H1 (cell line): ENCODE data around the gene TMPRSS3. TPM values are rescaled to one million over a fixed set of nuclear protein-coding genes. Genes with fewer than 3 reads are reported as not detected.
A peak's percentile ranks its signal among the peaks of the same experiment; 100 is the strongest.

Source experiments
- CTCF ChIA-PET: fragments of 300-600 bp; sonication (Branson Sonifier 250); formaldehyde crosslinking; loops from one replicate; lab custom pipeline; 2021; ENCODE audit not compliant: partially characterized antibody; lab: Charles Lee
- POLR2A ChIA-PET: fragments of 300-600 bp; sonication (Branson Sonifier 250); formaldehyde crosslinking; loops from one replicate; lab custom pipeline; 2021; ENCODE audit warnings: inconsistent platforms; ENCODE audit not compliant: partially characterized antibody; lab: Charles Lee
- DNase-seq, 2 experiments: peaks; one replicate each; pipeline versions ENCODE4 v3.0.0 to v3.0.0-alpha.2; 2010 to 2022; ENCODE audit warnings: low spot score in 2 of 2, low read depth in 1 of 2, mixed read lengths in 1 of 2
- FAIRE-seq: peaks from 2 replicates; lab custom pipeline; 2011; peaks lifted over from hg19 to GRCh38; lab: Jason Lieb, UNC
- H2AFZ ChIP-seq: 2 replicates; pipeline ENCODE4 v1.8.1; 2012; ENCODE audit warnings: low read length, inconsistent platforms
- H2AK5ac ChIP-seq: 2 replicates; pipeline ENCODE4 v1.6.1; 2013; ENCODE audit warnings: low read depth, low read length
- H2BK120ac ChIP-seq: replicated peaks from 2 replicates; pipeline ENCODE3; 2013; ENCODE audit warnings: low read depth, low read length, inconsistent platforms
- H2BK12ac ChIP-seq: 2 replicates; pipeline ENCODE4 v1.6.1; 2013; ENCODE audit warnings: low read depth, low read length
- H2BK15ac ChIP-seq: 2 replicates; pipeline ENCODE4 v1.6.1; 2013; ENCODE audit warnings: low read length
- H2BK20ac ChIP-seq: 2 replicates; pipeline ENCODE4 v1.6.1; 2013; ENCODE audit warnings: low read length
- H2BK5ac ChIP-seq: 2 replicates; pipeline ENCODE4 v1.6.1; 2013; ENCODE audit warnings: low read depth, low read length
- H3K14ac ChIP-seq: 2 replicates; pipeline ENCODE4 v1.6.1; 2013; ENCODE audit warnings: inconsistent platforms; ENCODE audit not compliant: insufficient read length
- H3K18ac ChIP-seq: 2 replicates; pipeline ENCODE4 v1.6.1; 2013; ENCODE audit warnings: low read length; ENCODE audit errors: extremely low read depth
- H3K23ac ChIP-seq: 2 replicates; pipeline ENCODE4 v1.6.1; 2013; ENCODE audit warnings: inconsistent platforms; ENCODE audit not compliant: insufficient read length
- H3K23me2 ChIP-seq: 2 replicates; pipeline ENCODE4 v1.6.1; 2013; ENCODE audit warnings: low read depth, low read length
- H3K27ac ChIP-seq: 2 replicates; pipeline ENCODE4 v1.6.1; 2011; ENCODE audit warnings: low read depth, low read length, inconsistent platforms
- H3K27me3 ChIP-seq, 4 experiments: replicated peaks in 1 of 4; 1 replicate in 1 of 4; 2 replicates in 3 of 4; pipeline versions ENCODE4 v1.6.1 to v1.8.1; 2011 to 2013; ENCODE audit warnings: low read length in 3 of 4, mild to moderate bottlenecking in 3 of 4, inconsistent platforms in 2 of 4, mixed read lengths in 2 of 4, moderate library complexity in 1 of 4; ENCODE audit not compliant: control insufficient read depth in 3 of 4, insufficient read depth in 3 of 4; ENCODE audit errors: extremely low read depth in 1 of 4
- H3K36me3 ChIP-seq, 4 experiments: 2 replicates each; pipeline versions ENCODE4 v1.6.1 to v1.8.1; 2011 to 2013; ENCODE audit warnings: mild to moderate bottlenecking in 4 of 4, low read length in 3 of 4, moderate library complexity in 2 of 4, control low read depth in 1 of 4, inconsistent platforms in 1 of 4; ENCODE audit not compliant: insufficient read depth in 4 of 4, control insufficient read depth in 2 of 4
- H3K4ac ChIP-seq: replicated peaks from 2 replicates; pipeline ENCODE3; 2013; ENCODE audit warnings: low read length, low read depth, mixed read lengths, inconsistent platforms; ENCODE audit not compliant: insufficient read length
- H3K4me1 ChIP-seq, 4 experiments: replicated peaks in 1 of 4; 1 replicate in 1 of 4; 2 replicates in 3 of 4; pipeline versions ENCODE4 v1.6.1 to v1.8.1; 2011 to 2013; ENCODE audit warnings: low read length in 3 of 4, inconsistent platforms in 2 of 4, mixed read lengths in 1 of 4; ENCODE audit not compliant: insufficient read depth in 4 of 4, control insufficient read depth in 3 of 4
- H3K4me2 ChIP-seq, 2 experiments: 2 replicates each; pipeline versions ENCODE4 v1.6.1 to v1.8.1; 2011 to 2013; ENCODE audit warnings: low read depth in 2 of 2, low read length in 2 of 2, control low read depth in 1 of 2, inconsistent platforms in 1 of 2, mild to moderate bottlenecking in 1 of 2; ENCODE audit not compliant: insufficient read depth in 1 of 2
- H3K4me3 ChIP-seq, 4 experiments: fragments of 200-600, 300-600 bp in 1 of 4; sonication (generic), shearing (Covaris generic), sonication (Bioruptor Twin) in 1 of 4; 2 replicates each; pipeline versions ENCODE4 v1.5.1 to v1.8.1; 2011 to 2016; ENCODE audit warnings: low read length in 4 of 4, low read depth in 3 of 4, control low read depth in 2 of 4, inconsistent platforms in 2 of 4, mild to moderate bottlenecking in 2 of 4, mixed read lengths in 1 of 4, moderate library complexity in 1 of 4; ENCODE audit not compliant: insufficient read depth in 2 of 4; ENCODE audit errors: extremely low read depth in 1 of 4
- H3K56ac ChIP-seq: replicated peaks from 2 replicates; pipeline ENCODE3; 2013; ENCODE audit warnings: low read depth, mild to moderate bottlenecking, mixed read lengths, low read length, inconsistent platforms; ENCODE audit not compliant: insufficient read length
- H3K79me1 ChIP-seq: 2 replicates; pipeline ENCODE4 v1.6.1; 2013; ENCODE audit warnings: low read depth, low read length, control low read depth
- H3K79me2 ChIP-seq, 2 experiments: 2 replicates each; pipeline versions ENCODE4 v1.6.1 to v1.8.1; 2012 to 2013; ENCODE audit warnings: low read length in 2 of 2, mild to moderate bottlenecking in 2 of 2, inconsistent platforms in 1 of 2; ENCODE audit not compliant: insufficient read depth in 2 of 2, control insufficient read depth in 1 of 2
- H3K9ac ChIP-seq, 4 experiments: replicated peaks in 1 of 4; 1 replicate in 1 of 4; 2 replicates in 3 of 4; pipeline versions ENCODE4 v1.6.1 to v1.8.1; 2011 to 2013; ENCODE audit warnings: low read depth in 3 of 4, low read length in 3 of 4, control low read depth in 2 of 4, mild to moderate bottlenecking in 2 of 4, moderate library complexity in 2 of 4, inconsistent platforms in 1 of 4; ENCODE audit errors: extremely low read depth in 1 of 4
- H3K9me3 ChIP-seq, 2 experiments: 2 replicates each; pipeline versions ENCODE4 v1.6.1 to v1.8.1; 2012 to 2013; ENCODE audit warnings: mild to moderate bottlenecking in 2 of 2, moderate library complexity in 2 of 2, control low read depth in 1 of 2, inconsistent platforms in 1 of 2, low read depth in 1 of 2, low read length in 1 of 2, mixed read lengths in 1 of 2; ENCODE audit not compliant: insufficient read depth in 2 of 2
- H4K20me1 ChIP-seq, 2 experiments: replicated peaks in 1 of 2; 2 replicates each; pipeline versions ENCODE3 to v1.8.1; 2011 to 2013; ENCODE audit warnings: inconsistent platforms in 2 of 2, low read length in 2 of 2, mild to moderate bottlenecking in 1 of 2; ENCODE audit not compliant: insufficient read depth in 2 of 2, control insufficient read depth in 1 of 2
- H4K5ac ChIP-seq: 2 replicates; pipeline ENCODE4 v1.6.1; 2013; ENCODE audit warnings: low read length, low read depth, mixed read lengths, inconsistent platforms; ENCODE audit not compliant: insufficient read length
- H4K8ac ChIP-seq: 2 replicates; pipeline ENCODE4 v1.8.0; 2013; ENCODE audit warnings: mild to moderate bottlenecking, moderate library complexity, low read length, inconsistent platforms; ENCODE audit not compliant: insufficient read depth; ENCODE audit errors: extremely low read depth
- H4K91ac ChIP-seq: replicated peaks from 2 replicates; pipeline ENCODE3; 2013; ENCODE audit warnings: low read length, mixed read lengths, inconsistent platforms; ENCODE audit not compliant: insufficient read length
- EP300 ChIP-seq, 2 experiments: IDR thresholded peaks; 1 replicate in 1 of 2; 2 replicates in 1 of 2; pipeline ENCODE4 v1.6.1; 2011 to 2012; ENCODE audit warnings: low read depth in 2 of 2, low read length in 2 of 2, mild to moderate bottlenecking in 2 of 2, borderline replicate concordance in 1 of 2, inconsistent platforms in 1 of 2, moderate library complexity in 1 of 2
- KDM1A ChIP-seq: fragments of 200-600, 300-600 bp; sonication (generic); IDR thresholded peaks from 2 replicates; pipeline ENCODE4 v1.7.1; 2016; ENCODE audit warnings: mild to moderate bottlenecking, low read length, borderline replicate concordance
- WGBS, 2 experiments: shearing (Covaris generic) in 1 of 2; methylation state at CpG; one replicate each; pipeline versions ENCODE4 v1.1.6 to v1.1.7; 2013 to 2015; ENCODE audit warnings: low lambda C conversion rate in 2 of 2, mixed read lengths in 2 of 2, inconsistent platforms in 1 of 2, low coverage in 1 of 2, missing lambda C conversion rate in 1 of 2; ENCODE audit not compliant: insufficient replicate concordance in 2 of 2, insufficient coverage in 1 of 2, insufficient read length in 1 of 2; ENCODE audit errors: extremely low coverage in 1 of 2, missing lambda C conversion rate in 1 of 2; 5-methylcytosine and 5-hydroxymethylcytosine counted together
- polyA plus RNA-seq, 7 experiments: library from polyadenylated mRNA; depleted of rRNA in 3 of 7; stranded (reverse) in 5 of 7; unstranded in 2 of 7; fragments of >200 nt in 5 of 7; fragments of 200-250 nt in 2 of 7; gene quantifications; 1 replicate in 5 of 7; 2 replicates in 1 of 7; 4 replicates in 1 of 7; pipeline versions ENCODE4 v1.2.1 to v1.2.3, GENCODE V29; 2011 to 2013; ENCODE audit warnings: missing spikeins in 2 of 7, mixed read lengths in 2 of 7
- total RNA-seq: library from RNA; stranded (reverse); fragmentation: NEBNext Ultra II Directional; extraction: Animal tissue kit (Norgen Biotek cat#: 25700); gene quantifications from 2 replicates; pipeline ENCODE4 v1.2.1, GENCODE V29; 2021

The TMPRSS3 gene
- total and polyA plus RNA-seq, 2 of the 8 experiments (the other 6 are each of a cell fraction or from before 2014, with no cell fraction given) = 0.38 TPM; not detected in 1

- ChIA-PET CTCF (interaction anchor here (0.7 to 11.6 kb wide), 28 partner anchors 7 to 212 kb away, joined by 3 to 137 read pairs (median 5); partner anchors contain the start of genes TFF1 and TFF3), POLR2A (interaction anchor here (1.2 kb wide), 1 partner anchor 24 kb away, joined by 3 read pairs; no protein-coding TSS in a partner anchor)
- Histone ChIP-seq H3K79me2 (no peaks in the 10 kb centered on the region), H4K91ac (no peak overlapping the region), H3K27ac (no peak overlapping the region), H4K5ac (no peak overlapping the region), H2AK5ac (no peak overlapping the region), H2BK120ac (no peak overlapping the region), H4K8ac (no peak overlapping the region), H3K79me1 (no peaks in the 10 kb centered on the region), H4K20me1 (no peaks in the 10 kb centered on the region), H3K4ac (no peak overlapping the region), H3K9ac (no peak overlapping the region), H3K4me2 (no peak overlapping the region), H2BK12ac (no peak overlapping the region), H3K4me1 (peaks cover 0 to 12% (median 4%) of the 10 kb centered on the region in 4 experiments; a peak in 6 of 7 replicates), H3K4me3 (no peak overlapping the region), H3K18ac (no peak overlapping the region), H3K56ac (no peak overlapping the region), H3K14ac (no peak overlapping the region), H2BK15ac (no peak overlapping the region)
- no peak for FAIRE-seq
- WGBS, 2 experiments = 89% methylated on average over 4 of the region's 4 CpGs; no CpG with 5 or more reads in 1 of the 2 experiments
- TF ChIP-seq EP300 (IDR thresholded peaks at IDR 0.05; ENCODE audit: borderline replicate concordance in 1 of 2, low read depth in 2 of 2, low read length in 2 of 2) = no peak
- peak; percentile 63; the same call in 1 of the 2 replicates for TF ChIP-seq KDM1A
- TF ChIP-seq, all 59 proteins: peak for 1
- DNase-seq = peak in 1 of 2 experiments; percentile 14
- H2AFZ ChIP-seq = no peak overlapping the region
- H3K27me3 ChIP-seq = no peaks in the 10 kb centered on the region
- H3K23me2 ChIP-seq = no peaks in the 10 kb centered on the region
- no peak overlapping the region for H2BK20ac ChIP-seq
- H3K9me3 ChIP-seq = peaks cover 0 to 1% of the 10 kb centered on the region in 2 experiments; a peak in 1 of 4 replicates
- H3K36me3 ChIP-seq = no peaks in the 10 kb centered on the region
- no peak overlapping the region for H2BK5ac ChIP-seq
- no peak overlapping the region for H3K23ac ChIP-seq
These were observed 58.6 kb downstream of the TMPRSS3 start for GRCh38 chr21:42337276-42337675.
